ENCODE measurements around the gene WWOX. TPM values are rescaled to one million over a fixed set of nuclear protein-coding genes. Genes with fewer than 3 reads are reported as not detected.

Gene WWOX
- total and polyA plus RNA-seq, 2 donors (not counting 3 experiments of a cell fraction or from before 2014, with no cell fraction given), result 6.2 to 12.5 TPM

DNA sequence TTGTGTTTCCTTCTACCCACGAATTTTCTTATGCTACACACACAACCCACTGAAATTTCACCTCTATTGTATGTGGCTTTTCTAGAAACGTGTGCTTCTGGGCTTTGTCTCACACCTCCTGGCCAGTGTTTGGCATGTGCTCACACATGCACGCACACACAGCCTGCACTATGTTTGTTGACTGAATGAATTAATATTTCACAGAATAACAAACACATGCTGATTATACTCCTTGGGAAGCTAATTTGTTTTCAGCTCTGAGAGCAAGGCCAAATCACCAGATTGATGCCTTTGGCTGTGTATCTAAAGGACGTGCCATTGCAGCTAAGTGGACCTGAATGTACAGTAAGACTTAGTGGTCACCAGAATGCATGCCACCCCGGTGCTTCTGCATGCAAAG is 210.7 kb downstream of the WWOX start:
- H3K4me2 ChIP-seq (ENCODE audit: insufficient read depth, low read length), result no peak overlapping the region
- intact Hi-C loops (cut with micrococcal nuclease) (no loop called here), dilution Hi-C loops (cut with MboI; ENCODE audit: extremely low pct_ligation_motif_present, low sequenced_read_pairs) (no loop called here)
- no peak overlapping the region for H3K4me3 ChIP-seq (replicated peaks in 1 of 3; ENCODE audit: insufficient read depth in 1 of 3, low read depth in 1 of 3, low read length in 3 of 3)
- no TSS peak for BruUV-seq (replicated peaks)
- no peak for TF ChIP-seq EZH2 (IDR thresholded peaks at IDR 0.05; ENCODE audit: borderline replicate concordance, low read depth, low read length, severe bottlenecking)
- TF ChIP-seq GATA2 (IDR thresholded peaks at IDR 0.05; ENCODE audit: insufficient read depth, insufficient read length, low read depth, low read length), result no peak
- no peak for TF ChIP-seq FOS (IDR thresholded peaks at IDR 0.05; ENCODE audit: borderline replicate concordance, insufficient read depth, low read length)
- no peak for TF ChIP-seq POLR2A (IDR thresholded peaks at IDR 0.05; ENCODE audit: low read depth, low read length)
- no peak for TF ChIP-seq JUN (IDR thresholded peaks at IDR 0.05; ENCODE audit: borderline replicate concordance, insufficient read depth, insufficient read length, low read depth)
- TF ChIP-seq, protein P1, sequence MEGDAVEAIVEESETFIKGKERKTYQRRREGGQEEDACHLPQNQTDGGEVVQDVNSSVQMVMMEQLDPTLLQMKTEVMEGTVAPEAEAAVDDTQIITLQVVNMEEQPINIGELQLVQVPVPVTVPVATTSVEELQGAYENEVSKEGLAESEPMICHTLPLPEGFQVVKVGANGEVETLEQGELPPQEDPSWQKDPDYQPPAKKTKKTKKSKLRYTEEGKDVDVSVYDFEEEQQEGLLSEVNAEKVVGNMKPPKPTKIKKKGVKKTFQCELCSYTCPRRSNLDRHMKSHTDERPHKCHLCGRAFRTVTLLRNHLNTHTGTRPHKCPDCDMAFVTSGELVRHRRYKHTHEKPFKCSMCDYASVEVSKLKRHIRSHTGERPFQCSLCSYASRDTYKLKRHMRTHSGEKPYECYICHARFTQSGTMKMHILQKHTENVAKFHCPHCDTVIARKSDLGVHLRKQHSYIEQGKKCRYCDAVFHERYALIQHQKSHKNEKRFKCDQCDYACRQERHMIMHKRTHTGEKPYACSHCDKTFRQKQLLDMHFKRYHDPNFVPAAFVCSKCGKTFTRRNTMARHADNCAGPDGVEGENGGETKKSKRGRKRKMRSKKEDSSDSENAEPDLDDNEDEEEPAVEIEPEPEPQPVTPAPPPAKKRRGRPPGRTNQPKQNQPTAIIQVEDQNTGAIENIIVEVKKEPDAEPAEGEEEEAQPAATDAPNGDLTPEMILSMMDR (IDR thresholded peaks at IDR 0.05; ENCODE audit: extremely low read depth in 1 of 2, insufficient read depth in 1 of 2, low read depth in 1 of 2, low read length in 2 of 2), result no peak
- TF ChIP-seq MYC (IDR thresholded peaks at IDR 0.05; ENCODE audit: low read depth, low read length), result no peak
- no peak for TF ChIP-seq POLR2AphosphoS5 (IDR thresholded peaks at IDR 0.05; ENCODE audit: insufficient read depth, low read depth, low read length)
- TF ChIP-seq, protein P2, sequence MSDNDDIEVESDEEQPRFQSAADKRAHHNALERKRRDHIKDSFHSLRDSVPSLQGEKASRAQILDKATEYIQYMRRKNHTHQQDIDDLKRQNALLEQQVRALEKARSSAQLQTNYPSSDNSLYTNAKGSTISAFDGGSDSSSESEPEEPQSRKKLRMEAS (IDR thresholded peaks at IDR 0.05; ENCODE audit: insufficient read depth, insufficient read length), result no peak
- no peaks in the 10 kb centered on the region for H4K20me1 ChIP-seq (replicated peaks; ENCODE audit: control insufficient read depth, extremely low read depth, insufficient read depth, low read length)
- CTCF ChIA-PET, result no interaction called here
- H3K9me3 ChIP-seq (replicated peaks; ENCODE audit: control insufficient read depth, insufficient read depth, low read length), result peaks cover under 1% of the 10 kb centered on the region
- no peak overlapping the region for H3K27ac ChIP-seq (ENCODE audit: insufficient read depth, low read depth, low read length)
- DNase-seq (ENCODE audit: low read depth, low spot score) (no peak), FAIRE-seq (no peak)
- H3K9ac ChIP-seq (replicated peaks; ENCODE audit: extremely low read depth, insufficient read depth, low read length), result no peak overlapping the region
- no peaks in the 10 kb centered on the region for H3K36me3 ChIP-seq (ENCODE audit: control insufficient read depth in 2 of 2, extremely low read depth in 1 of 2, insufficient read depth in 2 of 2, low read length in 2 of 2)
- POLR2A ChIA-PET, result no interaction called here
- H2AFZ ChIP-seq (ENCODE audit: low read depth, low read length), result no peak overlapping the region
- no peaks in the 10 kb centered on the region for H3K9me1 ChIP-seq (replicated peaks; ENCODE audit: control insufficient read depth, extremely low read depth, insufficient read depth, low read length)
- no peaks in the 10 kb centered on the region for H3K4me1 ChIP-seq (ENCODE audit: control insufficient read depth, extremely low read depth, insufficient read depth, low read length)
- H3K79me2 ChIP-seq (ENCODE audit: control insufficient read depth, insufficient read depth, low read length), result no peaks in the 10 kb centered on the region
- no peaks in the 10 kb centered on the region for H3K27me3 ChIP-seq (ENCODE audit: control insufficient read depth in 2 of 2, insufficient read depth in 2 of 2, low read length in 2 of 2)
